BE2C (cell line): ENCODE results near the gene PLA2G10. TPM values are rescaled to one million over a fixed set of nuclear protein-coding genes. Genes with fewer than 3 reads are reported as not detected.
"Not testable (repeated sequence)": the region's sequence is repeated elsewhere in the genome, so short reads cannot be mapped to it uniquely, and the experiment has no call there.

Source experiments
- DNase-seq: peaks from one replicate; pipeline ENCODE4 v3.0.0-alpha.2; 2020
- H3K27me3 ChIP-seq: fragments of 250-450 bp; sonication (Bioruptor Pico); 2 replicates; pipeline ENCODE4 v1.5.1; 2020; ENCODE audit warnings: mild to moderate bottlenecking
- H3K36me3 ChIP-seq: fragments of 250-450 bp; sonication (Bioruptor Pico); 2 replicates; pipeline ENCODE4 v1.5.1; 2020; ENCODE audit warnings: mild to moderate bottlenecking
- H3K4me1 ChIP-seq: fragments of 250-450 bp; sonication (Bioruptor Pico); 2 replicates; pipeline ENCODE4 v1.5.1; 2020
- H3K4me3 ChIP-seq: 2 replicates; pipeline ENCODE4 v1.5.1; 2011; ENCODE audit warnings: low read depth, low read length
- H3K9me3 ChIP-seq: fragments of 250-450 bp; sonication (Bioruptor Pico); 2 replicates; pipeline ENCODE4 v1.5.1; 2020
- polyA plus RNA-seq: library from polyadenylated mRNA; unstranded; fragments of >200 nt; gene quantifications from one replicate; pipeline ENCODE4 v1.2.1, GENCODE V29; 2012; ENCODE audit warnings: low read depth, missing spikeins; ENCODE audit not compliant: insufficient read length, insufficient read depth
- TF ChIP-seq, protein P1 (sequence below): IDR thresholded peaks from 2 replicates; pipeline ENCODE4 v1.5.1; 2012; ENCODE audit warnings: mild to moderate bottlenecking, low read depth, low read length

The PLA2G10 gene, protein sequence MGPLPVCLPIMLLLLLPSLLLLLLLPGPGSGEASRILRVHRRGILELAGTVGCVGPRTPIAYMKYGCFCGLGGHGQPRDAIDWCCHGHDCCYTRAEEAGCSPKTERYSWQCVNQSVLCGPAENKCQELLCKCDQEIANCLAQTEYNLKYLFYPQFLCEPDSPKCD
- polyA plus RNA-seq: 0.60 TPM

DNA sequence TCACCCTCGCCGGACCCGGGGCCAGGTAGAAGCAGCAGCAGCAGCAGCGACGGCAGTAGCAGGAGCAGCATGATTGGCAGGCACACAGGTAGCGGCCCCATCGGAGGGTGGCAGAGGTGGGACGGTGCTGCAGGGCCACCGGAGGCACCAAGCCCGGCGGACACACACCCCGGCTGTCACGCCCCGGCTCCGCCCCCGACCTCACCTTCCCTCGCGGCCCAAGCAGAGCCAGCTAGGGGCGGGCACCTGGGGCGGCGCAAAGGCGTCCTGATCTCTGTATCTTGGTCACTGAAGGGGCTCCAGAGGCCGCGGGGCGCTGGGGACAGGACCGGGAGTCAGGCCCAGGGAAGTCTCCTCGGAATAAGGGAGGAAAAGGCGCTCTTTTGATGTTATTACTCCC is at the start of gene PLA2G10:
TSS of gene PLA2G10 (minus strand) at position 180 of the 400 bp plus-strand sequence. CDS start at position 101, 79 bp downstream.
- H3K4me1 ChIP-seq, H3K4me3 ChIP-seq: not testable (repeated sequence)

DNA sequence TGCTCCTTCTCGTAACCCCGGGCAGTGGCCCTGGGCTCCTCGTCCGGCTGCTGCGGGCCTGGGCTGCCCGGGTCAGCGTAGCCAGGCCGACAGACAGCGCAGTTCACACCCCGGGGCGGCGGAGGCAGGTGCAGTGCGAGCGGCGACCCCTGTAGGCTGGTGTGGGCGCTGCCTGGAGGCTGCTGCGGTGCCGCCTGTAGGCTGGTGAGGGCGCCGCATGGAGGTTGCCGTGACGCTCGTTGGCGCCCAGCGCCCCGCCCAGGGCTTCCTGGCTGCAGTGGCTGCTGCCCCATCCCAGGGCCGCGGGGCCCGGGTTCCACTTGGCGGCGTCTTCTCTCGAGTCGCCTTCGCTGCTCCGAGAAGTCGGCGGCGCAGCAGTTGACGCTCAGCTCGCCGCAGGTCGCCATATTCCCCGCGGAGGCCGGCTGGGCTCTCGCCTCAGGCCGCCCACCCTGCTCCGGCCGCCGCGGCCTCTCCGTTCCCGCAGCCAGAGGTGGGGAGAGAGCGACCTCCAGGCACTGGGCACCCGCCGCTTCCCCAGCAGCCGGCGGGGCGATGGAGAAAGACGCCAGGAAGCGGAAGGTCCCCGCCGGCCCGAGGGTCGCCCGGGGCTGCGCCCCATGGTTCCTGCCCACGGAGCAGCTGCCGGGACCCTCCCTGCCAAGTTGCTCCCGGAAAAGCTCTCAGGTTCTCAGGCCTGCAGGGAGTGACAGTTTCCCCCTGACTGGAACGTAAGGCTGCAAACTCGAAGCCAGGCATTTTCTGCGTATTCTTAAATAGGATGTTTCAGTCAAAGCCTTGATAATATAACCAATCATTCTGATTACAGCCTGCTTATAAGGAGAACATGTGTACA is 48.4 kb upstream of the PLA2G10 start, which contains the start of gene NPIPA2:
TSS of gene NPIPA2 (plus strand) at position 261 of the 856 bp plus-strand sequence. CDS start 5,533 bp downstream, outside the sequence.
- H3K9me3 ChIP-seq, H3K4me3 ChIP-seq, DNase-seq, H3K27me3 ChIP-seq, H3K4me1 ChIP-seq, H3K36me3 ChIP-seq: not testable (repeated sequence)

More for the DNA sequence above, at the start of gene PLA2G10:
- not testable (repeated sequence) for DNase-seq, H3K9me3 ChIP-seq, H3K27me3 ChIP-seq, H3K36me3 ChIP-seq

DNA sequence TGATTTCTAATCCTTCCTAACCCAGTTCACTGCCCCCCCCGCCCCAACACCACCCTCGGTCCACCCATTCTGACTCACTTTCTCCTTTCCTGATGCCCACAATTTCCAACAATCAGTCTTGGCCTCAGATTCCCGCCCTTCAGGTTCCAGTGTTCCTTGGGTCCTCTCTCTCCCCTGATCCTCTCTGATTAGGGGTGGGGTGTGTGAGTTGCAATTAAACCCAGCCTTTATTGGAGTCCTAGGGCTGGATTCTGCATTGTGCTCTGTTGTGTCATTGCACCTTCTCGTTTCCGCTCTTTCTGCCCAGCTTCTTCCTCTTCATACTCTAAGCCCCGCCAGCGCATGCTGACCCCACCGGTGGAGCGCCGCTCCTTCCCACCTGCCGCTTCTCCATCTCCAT is 47.7 kb upstream of the PLA2G10 start:
- H3K9me3 ChIP-seq, DNase-seq: not testable (repeated sequence)

DNA sequence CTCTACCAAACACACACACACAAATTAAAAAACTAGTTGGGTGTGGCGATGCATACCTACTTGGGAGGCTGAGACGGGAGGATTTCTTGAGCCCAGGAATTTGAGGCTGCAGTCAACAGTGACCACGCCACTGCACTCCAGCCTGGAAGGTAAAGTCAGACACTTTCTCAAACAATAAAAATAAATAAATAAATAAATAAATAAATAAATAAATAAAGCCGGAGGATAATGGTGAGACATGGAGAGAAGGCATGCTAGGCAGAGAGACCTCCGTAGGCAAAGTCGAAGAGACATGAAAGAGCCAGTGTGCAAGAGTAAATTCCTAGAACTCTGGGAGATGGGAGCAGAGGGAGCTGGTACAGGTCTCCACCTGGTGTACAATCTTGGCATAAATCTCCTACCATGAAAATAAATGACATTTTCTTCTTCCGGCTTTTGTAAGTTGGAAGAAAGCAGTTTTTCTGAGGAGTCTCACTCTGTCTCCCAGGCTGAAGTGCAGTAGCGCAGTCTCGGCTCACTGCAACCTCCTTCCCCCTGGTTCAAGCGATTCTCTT is 46.8 kb upstream of the PLA2G10 start:
- H3K4me1 ChIP-seq, H3K4me3 ChIP-seq, DNase-seq, H3K9me3 ChIP-seq, H3K27me3 ChIP-seq, H3K36me3 ChIP-seq: not testable (repeated sequence)

More for the DNA sequence above, 47.7 kb upstream of the PLA2G10 start:
- H3K4me3 ChIP-seq, H3K36me3 ChIP-seq, H3K27me3 ChIP-seq, H3K4me1 ChIP-seq: not testable (repeated sequence)

DNA sequence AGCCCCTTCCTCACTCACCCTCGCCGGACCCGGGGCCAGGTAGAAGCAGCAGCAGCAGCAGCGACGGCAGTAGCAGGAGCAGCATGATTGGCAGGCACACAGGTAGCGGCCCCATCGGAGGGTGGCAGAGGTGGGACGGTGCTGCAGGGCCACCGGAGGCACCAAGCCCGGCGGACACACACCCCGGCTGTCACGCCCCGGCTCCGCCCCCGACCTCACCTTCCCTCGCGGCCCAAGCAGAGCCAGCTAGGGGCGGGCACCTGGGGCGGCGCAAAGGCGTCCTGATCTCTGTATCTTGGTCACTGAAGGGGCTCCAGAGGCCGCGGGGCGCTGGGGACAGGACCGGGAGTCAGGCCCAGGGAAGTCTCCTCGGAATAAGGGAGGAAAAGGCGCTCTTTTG is 39.1 kb upstream of the PLA2G10 start:
- H3K4me3 ChIP-seq: not testable (repeated sequence)

DNA sequence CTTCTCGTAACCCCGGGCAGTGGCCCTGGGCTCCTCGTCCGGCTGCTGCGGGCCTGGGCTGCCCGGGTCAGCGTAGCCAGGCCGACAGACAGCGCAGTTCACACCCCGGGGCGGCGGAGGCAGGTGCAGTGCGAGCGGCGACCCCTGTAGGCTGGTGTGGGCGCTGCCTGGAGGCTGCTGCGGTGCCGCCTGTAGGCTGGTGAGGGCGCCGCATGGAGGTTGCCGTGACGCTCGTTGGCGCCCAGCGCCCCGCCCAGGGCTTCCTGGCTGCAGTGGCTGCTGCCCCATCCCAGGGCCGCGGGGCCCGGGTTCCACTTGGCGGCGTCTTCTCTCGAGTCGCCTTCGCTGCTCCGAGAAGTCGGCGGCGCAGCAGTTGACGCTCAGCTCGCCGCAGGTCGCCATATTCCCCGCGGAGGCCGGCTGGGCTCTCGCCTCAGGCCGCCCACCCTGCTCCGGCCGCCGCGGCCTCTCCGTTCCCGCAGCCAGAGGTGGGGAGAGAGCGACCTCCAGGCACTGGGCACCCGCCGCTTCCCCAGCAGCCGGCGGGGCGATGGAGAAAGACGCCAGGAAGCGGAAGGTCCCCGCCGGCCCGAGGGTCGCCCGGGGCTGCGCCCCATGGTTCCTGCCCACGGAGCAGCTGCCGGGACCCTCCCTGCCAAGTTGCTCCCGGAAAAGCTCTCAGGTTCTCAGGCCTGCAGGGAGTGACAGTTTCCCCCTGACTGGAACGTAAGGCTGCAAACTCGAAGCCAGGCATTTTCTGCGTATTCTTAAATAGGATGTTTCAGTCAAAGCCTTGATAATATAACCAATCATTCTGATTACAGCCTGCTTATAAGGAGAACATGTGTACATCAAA is 9.3 kb upstream of the PLA2G10 start, which contains the start of gene NPIPA3:
TSS of gene NPIPA3 (plus strand) at position 256 of the 856 bp plus-strand sequence. CDS start 5,533 bp downstream, outside the sequence.
- DNase-seq: not testable (repeated sequence)

More for the DNA sequence above, 39.1 kb upstream of the PLA2G10 start:
- DNase-seq, H3K27me3 ChIP-seq, H3K36me3 ChIP-seq, H3K4me1 ChIP-seq, H3K9me3 ChIP-seq: not testable (repeated sequence)

DNA sequence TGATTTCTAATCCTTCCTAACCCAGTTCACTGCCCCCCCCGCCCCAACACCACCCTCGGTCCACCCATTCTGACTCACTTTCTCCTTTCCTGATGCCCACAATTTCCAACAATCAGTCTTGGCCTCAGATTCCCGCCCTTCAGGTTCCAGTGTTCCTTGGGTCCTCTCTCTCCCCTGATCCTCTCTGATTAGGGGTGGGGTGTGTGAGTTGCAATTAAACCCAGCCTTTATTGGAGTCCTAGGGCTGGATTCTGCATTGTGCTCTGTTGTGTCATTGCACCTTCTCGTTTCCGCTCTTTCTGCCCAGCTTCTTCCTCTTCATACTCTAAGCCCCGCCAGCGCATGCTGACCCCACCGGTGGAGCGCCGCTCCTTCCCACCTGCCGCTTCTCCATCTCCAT is 8.6 kb upstream of the PLA2G10 start:
- H3K4me1 ChIP-seq, H3K9me3 ChIP-seq, DNase-seq, H3K4me3 ChIP-seq, H3K27me3 ChIP-seq, H3K36me3 ChIP-seq: not testable (repeated sequence)

More for the DNA sequence above, 9.3 kb upstream of the PLA2G10 start, which contains the start of gene NPIPA3:
- H3K4me3 ChIP-seq, H3K4me1 ChIP-seq, H3K9me3 ChIP-seq, H3K27me3 ChIP-seq, H3K36me3 ChIP-seq: not testable (repeated sequence)

DNA sequence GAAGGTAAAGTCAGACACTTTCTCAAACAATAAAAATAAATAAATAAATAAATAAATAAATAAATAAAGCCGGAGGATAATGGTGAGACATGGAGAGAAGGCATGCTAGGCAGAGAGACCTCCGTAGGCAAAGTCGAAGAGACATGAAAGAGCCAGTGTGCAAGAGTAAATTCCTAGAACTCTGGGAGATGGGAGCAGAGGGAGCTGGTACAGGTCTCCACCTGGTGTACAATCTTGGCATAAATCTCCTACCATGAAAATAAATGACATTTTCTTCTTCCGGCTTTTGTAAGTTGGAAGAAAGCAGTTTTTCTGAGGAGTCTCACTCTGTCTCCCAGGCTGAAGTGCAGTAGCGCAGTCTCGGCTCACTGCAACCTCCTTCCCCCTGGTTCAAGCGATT is 7.8 kb upstream of the PLA2G10 start:
- H3K4me1 ChIP-seq: not testable (repeated sequence)

DNA sequence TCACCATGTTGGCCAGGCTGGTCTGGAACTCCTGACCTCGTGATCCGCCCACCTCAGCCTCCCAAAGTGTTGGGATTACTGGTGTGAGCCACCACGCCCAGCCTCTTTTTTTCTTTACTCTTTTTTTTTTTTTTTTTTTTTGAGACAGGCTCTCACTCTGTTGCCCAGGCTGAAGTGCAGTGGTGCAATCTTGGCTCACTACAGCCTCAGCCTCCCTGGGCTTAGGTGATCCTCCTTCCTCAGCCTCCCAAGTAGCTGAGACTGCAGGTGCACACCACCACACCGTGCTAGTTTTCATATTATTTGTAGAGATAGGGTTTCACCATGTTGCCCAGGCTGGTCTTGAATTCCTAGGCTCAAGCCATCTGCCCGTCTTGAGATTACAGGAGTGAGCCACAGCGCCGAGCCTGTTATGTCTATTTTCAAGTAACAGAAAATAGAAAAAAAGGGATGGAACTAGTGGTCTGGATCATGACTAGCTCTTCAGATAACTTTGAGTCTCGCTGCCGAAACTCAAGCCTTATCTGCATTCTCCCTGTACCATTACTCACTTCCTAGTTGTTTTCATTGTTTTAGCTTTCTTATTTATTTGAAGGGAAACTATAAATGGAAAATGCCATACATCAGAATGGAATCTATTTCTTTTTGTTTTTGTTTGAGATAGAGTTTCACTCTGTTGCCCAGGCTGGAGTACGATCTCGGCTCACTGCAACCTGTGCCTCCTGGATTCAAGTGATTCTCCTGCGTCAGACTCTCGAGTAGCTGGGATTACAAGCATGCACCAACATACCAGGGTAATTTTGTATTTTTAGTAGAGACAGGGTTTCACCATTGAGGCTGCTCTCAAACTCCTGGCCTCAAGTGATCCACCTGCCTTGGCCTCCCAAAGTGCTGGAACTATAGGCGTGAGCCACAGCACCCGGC is 8.0 kb downstream of the PLA2G10 start:
- not testable (repeated sequence) for DNase-seq, H3K4me3 ChIP-seq, H3K9me3 ChIP-seq, H3K27me3 ChIP-seq, H3K36me3 ChIP-seq, H3K4me1 ChIP-seq

More for the DNA sequence above, 7.8 kb upstream of the PLA2G10 start:
- H3K27me3 ChIP-seq, H3K36me3 ChIP-seq, H3K4me3 ChIP-seq, H3K9me3 ChIP-seq, DNase-seq: not testable (repeated sequence)

DNA sequence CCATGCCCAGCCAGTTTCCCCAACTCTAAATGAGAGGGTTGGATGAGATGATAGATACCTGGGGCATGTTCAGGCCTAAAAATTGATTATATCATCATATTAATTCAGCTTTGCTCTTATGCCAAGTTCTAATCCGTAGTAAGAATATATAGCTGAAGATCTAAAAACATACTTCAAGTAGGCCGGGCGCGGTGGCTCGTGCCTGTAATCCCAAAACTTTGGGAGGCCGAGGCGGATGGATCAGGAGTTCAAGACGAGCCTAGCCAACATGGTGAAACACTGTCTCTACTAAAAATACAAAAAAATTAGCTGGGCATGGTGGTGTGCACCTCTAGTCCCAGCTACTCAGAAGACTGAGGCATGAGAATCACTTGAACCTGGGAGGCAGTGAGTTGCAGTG is 12.0 kb downstream of the PLA2G10 start:
- DNase-seq: no peak
- no peaks in the 10 kb centered on the region; the same call in 1 of the 2 replicates for H3K27me3 ChIP-seq
- no peak overlapping the region for H3K4me3 ChIP-seq
- no peaks in the 10 kb centered on the region for H3K9me3 ChIP-seq
- H3K36me3 ChIP-seq: no peaks in the 10 kb centered on the region
- H3K4me1 ChIP-seq: no peaks in the 10 kb centered on the region
- TF ChIP-seq, protein P1, sequence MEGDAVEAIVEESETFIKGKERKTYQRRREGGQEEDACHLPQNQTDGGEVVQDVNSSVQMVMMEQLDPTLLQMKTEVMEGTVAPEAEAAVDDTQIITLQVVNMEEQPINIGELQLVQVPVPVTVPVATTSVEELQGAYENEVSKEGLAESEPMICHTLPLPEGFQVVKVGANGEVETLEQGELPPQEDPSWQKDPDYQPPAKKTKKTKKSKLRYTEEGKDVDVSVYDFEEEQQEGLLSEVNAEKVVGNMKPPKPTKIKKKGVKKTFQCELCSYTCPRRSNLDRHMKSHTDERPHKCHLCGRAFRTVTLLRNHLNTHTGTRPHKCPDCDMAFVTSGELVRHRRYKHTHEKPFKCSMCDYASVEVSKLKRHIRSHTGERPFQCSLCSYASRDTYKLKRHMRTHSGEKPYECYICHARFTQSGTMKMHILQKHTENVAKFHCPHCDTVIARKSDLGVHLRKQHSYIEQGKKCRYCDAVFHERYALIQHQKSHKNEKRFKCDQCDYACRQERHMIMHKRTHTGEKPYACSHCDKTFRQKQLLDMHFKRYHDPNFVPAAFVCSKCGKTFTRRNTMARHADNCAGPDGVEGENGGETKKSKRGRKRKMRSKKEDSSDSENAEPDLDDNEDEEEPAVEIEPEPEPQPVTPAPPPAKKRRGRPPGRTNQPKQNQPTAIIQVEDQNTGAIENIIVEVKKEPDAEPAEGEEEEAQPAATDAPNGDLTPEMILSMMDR: no peak
